Measurements from ENCODE around the gene SLCO2A1. TPM values are rescaled to one million over a fixed set of nuclear protein-coding genes. Genes with fewer than 3 reads are reported as not detected.

Gene SLCO2A1
- total and polyA plus RNA-seq, 2 donors (not counting 1 experiment from before 2014, with no cell fraction given), result not detected

GRCh38 chr3:134018850-134019249 is 10.9 kb downstream of the SLCO2A1 start:
- Histone ChIP-seq H3K36me3 (replicated peaks in 1 of 2; ENCODE audit: control extremely low read depth in 1 of 2, control insufficient read depth in 1 of 2, extremely low read depth in 1 of 2, insufficient read depth in 2 of 2, low read length in 1 of 2) (no peaks in the 10 kb centered on the region), H3K9me3 (ENCODE audit: control extremely low read depth in 1 of 3, control insufficient read depth in 2 of 3, insufficient read depth in 1 of 3, low read length in 2 of 3) (peaks cover 0 to 4% (median 0%) of the 10 kb centered on the region in 3 donors), H3K9ac (ENCODE audit: low read length) (no peak overlapping the region), H3K4me1 (ENCODE audit: control insufficient read depth in 2 of 2, insufficient read depth in 2 of 2, low read length in 2 of 2) (no peaks in the 10 kb centered on the region), H3K4me2 (replicated peaks; ENCODE audit: low read depth, low read length, poor library complexity, severe bottlenecking) (no peak overlapping the region), H3K4me3 (ENCODE audit: control extremely low read depth in 1 of 5, extremely low read depth in 1 of 5, insufficient read depth in 1 of 5, low read depth in 2 of 5, low read length in 4 of 5) (no peak overlapping the region), H4K20me1 (ENCODE audit: control insufficient read depth, insufficient read depth, low read length, poor library complexity, severe bottlenecking) (no peaks in the 10 kb centered on the region), H3K27ac (ENCODE audit: low read length in 2 of 2) (no peak overlapping the region), H2AFZ (ENCODE audit: insufficient read depth, low read depth, low read length, poor library complexity, severe bottlenecking) (no peak overlapping the region), H3K79me2 (ENCODE audit: control insufficient read depth, insufficient read depth, low read length) (no peaks in the 10 kb centered on the region), H3K27me3 (replicated peaks in 1 of 4; ENCODE audit: control extremely low read depth in 1 of 4, control insufficient read depth in 3 of 4, insufficient read depth in 4 of 4, low read length in 3 of 4) (no peaks in the 10 kb centered on the region)
- ATAC-seq (ENCODE audit: low read depth) (no peak), DNase-seq (no peak)
- no peak for TF ChIP-seq CTCF (IDR thresholded peaks at IDR 0.05)
- no peak for TF ChIP-seq EZH2 (IDR thresholded peaks at IDR 0.05; ENCODE audit: borderline replicate concordance, insufficient read depth, low read depth, low read length, poor library complexity, severe bottlenecking)
- WGBS (ENCODE audit: insufficient coverage), result 88% methylated on average over 1 of the region's 1 CpG
- intact Hi-C loops (cut with micrococcal nuclease), result no loop called here
- ChIA-PET CTCF (no interaction called here), POLR2A (no interaction called here)
- H3K4me1 Mint-ChIP-seq, result no peaks in the 10 kb centered on the region
- no peak overlapping the region for H3K27ac Mint-ChIP-seq
- H3K9me3 Mint-ChIP-seq (ENCODE audit: insufficient read depth), result no peaks in the 10 kb centered on the region
- no peak overlapping the region for H3K4me3 Mint-ChIP-seq
- H3K27me3 Mint-ChIP-seq, result no peaks in the 10 kb centered on the region

GRCh38 chr3:134018406-134018805 is 11.3 kb downstream of the SLCO2A1 start:
- Histone ChIP-seq H3K4me3 (ENCODE audit: control extremely low read depth in 1 of 5, extremely low read depth in 1 of 5, insufficient read depth in 1 of 5, low read depth in 2 of 5, low read length in 4 of 5) (no peak overlapping the region), H3K4me1 (ENCODE audit: control insufficient read depth in 2 of 2, insufficient read depth in 2 of 2, low read length in 2 of 2) (no peaks in the 10 kb centered on the region), H4K20me1 (ENCODE audit: control insufficient read depth, insufficient read depth, low read length, poor library complexity, severe bottlenecking) (no peaks in the 10 kb centered on the region), H3K9me3 (ENCODE audit: control extremely low read depth in 1 of 3, control insufficient read depth in 2 of 3, insufficient read depth in 1 of 3, low read length in 2 of 3) (peaks cover 0 to 4% (median 0%) of the 10 kb centered on the region in 3 donors), H3K36me3 (replicated peaks in 1 of 2; ENCODE audit: control extremely low read depth in 1 of 2, control insufficient read depth in 1 of 2, extremely low read depth in 1 of 2, insufficient read depth in 2 of 2, low read length in 1 of 2) (no peaks in the 10 kb centered on the region), H3K27me3 (replicated peaks in 1 of 4; ENCODE audit: control extremely low read depth in 1 of 4, control insufficient read depth in 3 of 4, insufficient read depth in 4 of 4, low read length in 3 of 4) (no peaks in the 10 kb centered on the region), H2AFZ (ENCODE audit: insufficient read depth, low read depth, low read length, poor library complexity, severe bottlenecking) (no peak overlapping the region), H3K4me2 (replicated peaks; ENCODE audit: low read depth, low read length, poor library complexity, severe bottlenecking) (no peak overlapping the region), H3K79me2 (ENCODE audit: control insufficient read depth, insufficient read depth, low read length) (no peaks in the 10 kb centered on the region), H3K9ac (ENCODE audit: low read length) (no peak overlapping the region), H3K27ac (ENCODE audit: low read length in 2 of 2) (no peak overlapping the region)
- Mint-ChIP-seq H3K9me3 (ENCODE audit: insufficient read depth) (no peaks in the 10 kb centered on the region), H3K27me3 (no peaks in the 10 kb centered on the region), H3K4me1 (no peaks in the 10 kb centered on the region), H3K4me3 (no peak overlapping the region), H3K27ac (no peak overlapping the region)
- ATAC-seq (ENCODE audit: low read depth) (no peak), DNase-seq (no peak)
- ChIA-PET POLR2A (no interaction called here), CTCF (no interaction called here)
- intact Hi-C loops (cut with micrococcal nuclease), result no loop called here
- 83% methylated on average over 1 of the region's 3 CpGs for WGBS (ENCODE audit: insufficient coverage)
- TF ChIP-seq CTCF (IDR thresholded peaks at IDR 0.05) (no peak), EZH2 (IDR thresholded peaks at IDR 0.05; ENCODE audit: borderline replicate concordance, insufficient read depth, low read depth, low read length, poor library complexity, severe bottlenecking) (no peak)
